Skeletal muscle satellite cell (primary cell): ENCODE measurements around the gene ZNF280D.
"Not testable (repeated sequence)": the region's sequence is repeated elsewhere in the genome, so short reads cannot be mapped to it uniquely, and the experiment has no call there.

Experiments
- H3K27me3 ChIP-seq: 2 replicates; pipeline ENCODE4 v1.7.0; 2013; ENCODE audit warnings: low read length; ENCODE audit not compliant: control insufficient read depth, insufficient read depth
- H3K36me3 ChIP-seq: 2 replicates; pipeline ENCODE4 v1.7.0; 2013; ENCODE audit warnings: mild to moderate bottlenecking, control low read depth, low read length; ENCODE audit not compliant: insufficient read depth
- H3K4me1 ChIP-seq: 2 replicates; pipeline ENCODE4 v1.7.0; 2013; ENCODE audit warnings: low read length; ENCODE audit not compliant: control insufficient read depth, insufficient read depth
- H3K4me2 ChIP-seq: 2 replicates; pipeline ENCODE4 v1.7.0; 2013; ENCODE audit warnings: mild to moderate bottlenecking, low read length
- H3K4me3 ChIP-seq: 2 replicates; pipeline ENCODE4 v1.7.0; 2013; ENCODE audit warnings: low read length
- H3K9ac ChIP-seq: 2 replicates; pipeline ENCODE4 v1.7.0; 2013; ENCODE audit warnings: mild to moderate bottlenecking, low read depth, low read length, moderate library complexity
- H3K9me3 ChIP-seq: replicated peaks from 2 replicates; pipeline ENCODE4 v1.7.0; 2013; ENCODE audit warnings: mild to moderate bottlenecking, control low read depth, low read length

The ZNF280D gene

DNA sequence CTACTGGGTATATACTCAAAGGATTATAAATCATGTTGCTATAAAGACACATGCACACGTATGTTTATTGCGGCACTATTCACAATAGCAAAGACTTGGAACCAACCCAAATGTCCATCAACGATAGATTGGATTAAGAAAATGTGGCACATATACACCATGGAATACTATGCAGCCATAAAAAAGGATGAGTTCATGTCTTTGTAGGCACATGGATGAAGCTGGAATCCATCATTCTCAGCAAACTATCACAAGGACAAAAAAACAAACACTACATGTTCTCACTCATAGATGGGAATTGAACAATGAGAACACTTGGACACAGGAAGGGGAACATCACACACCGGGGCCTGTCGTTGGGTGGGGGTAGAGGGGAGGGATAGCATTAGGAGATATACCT, 23.8 kb downstream of the ZNF280D start:
- not testable (repeated sequence) for H3K9ac ChIP-seq, H3K4me3 ChIP-seq, H3K36me3 ChIP-seq, H3K9me3 ChIP-seq, H3K4me1 ChIP-seq, H3K4me2 ChIP-seq, H3K27me3 ChIP-seq

DNA sequence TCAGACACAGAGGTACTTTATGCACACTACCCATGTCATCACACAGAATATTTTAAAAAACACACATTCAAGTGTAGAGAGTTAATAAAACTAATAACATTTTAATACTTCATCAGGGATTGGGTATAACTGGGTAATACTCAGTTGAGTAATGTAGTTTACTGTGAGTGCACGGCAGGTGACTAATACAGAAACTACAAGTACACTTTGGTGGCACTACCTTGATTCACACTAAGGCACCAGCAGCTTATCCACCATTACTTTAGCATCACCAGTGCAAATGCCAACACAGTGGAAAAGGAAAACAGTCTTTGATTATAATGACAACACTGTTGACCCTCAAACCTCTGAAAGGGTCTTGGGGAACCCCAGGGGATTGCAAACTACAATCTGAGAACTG, 33.6 kb downstream of the ZNF280D start:
- Histone ChIP-seq H3K4me3 (no peak overlapping the region), H3K9ac (no peak overlapping the region), H3K4me1 (no peaks in the 10 kb centered on the region), H3K27me3 (no peaks in the 10 kb centered on the region), H3K36me3 (peaks cover 36% of the 10 kb centered on the region), H3K9me3 (no peaks in the 10 kb centered on the region), H3K4me2 (no peak overlapping the region)

DNA sequence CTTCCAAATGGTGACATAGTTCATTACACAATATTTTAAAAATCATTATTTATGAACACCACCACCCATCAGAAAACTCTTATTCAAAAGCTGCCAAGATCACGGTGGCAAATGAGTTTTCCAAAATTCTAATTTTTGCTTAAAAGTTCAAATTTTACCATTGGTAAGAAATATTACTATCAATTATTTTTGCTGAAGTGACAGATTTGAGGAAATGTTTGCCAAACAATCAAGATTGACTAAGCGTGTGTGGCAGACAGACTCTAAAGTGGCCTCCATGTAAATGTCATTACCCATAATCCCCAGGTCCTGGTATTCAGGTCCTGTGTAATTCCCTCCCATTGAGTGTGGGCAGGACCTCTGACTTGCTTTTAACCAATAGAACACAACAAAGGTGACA, 35.0 kb downstream of the ZNF280D start:
- Histone ChIP-seq H3K27me3 (no peaks in the 10 kb centered on the region), H3K4me3 (no peak overlapping the region), H3K4me1 (no peaks in the 10 kb centered on the region), H3K36me3 (peaks cover 28% of the 10 kb centered on the region), H3K4me2 (no peak overlapping the region), H3K9ac (no peak overlapping the region), H3K9me3 (no peaks in the 10 kb centered on the region)

DNA sequence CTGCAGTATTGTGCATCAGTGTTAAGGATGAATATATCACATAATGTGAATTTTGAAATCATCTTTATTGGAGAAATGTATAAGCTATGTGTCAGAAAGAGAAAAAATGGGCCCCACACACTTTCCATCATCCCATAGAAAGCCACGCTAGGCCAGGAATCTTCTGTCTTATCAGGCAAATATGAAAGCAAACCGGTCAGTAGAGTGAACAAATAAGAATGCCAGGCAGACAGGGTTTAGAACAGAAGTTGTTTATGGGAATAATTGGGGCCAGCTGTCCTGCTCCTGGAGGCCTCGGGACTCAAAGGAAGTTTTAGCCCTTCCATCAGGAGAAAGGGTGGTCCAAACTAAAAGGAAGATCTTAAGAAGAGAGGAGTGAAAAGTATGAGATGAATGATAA, 39.5 kb downstream of the ZNF280D start:
- no peak overlapping the region for H3K4me3 ChIP-seq
- no peaks in the 10 kb centered on the region for H3K4me1 ChIP-seq
- no peak overlapping the region for H3K4me2 ChIP-seq
- no peak overlapping the region for H3K9ac ChIP-seq
- H3K27me3 ChIP-seq = no peaks in the 10 kb centered on the region
- no peaks in the 10 kb centered on the region for H3K9me3 ChIP-seq
- H3K36me3 ChIP-seq = peaks cover 6% of the 10 kb centered on the region

DNA sequence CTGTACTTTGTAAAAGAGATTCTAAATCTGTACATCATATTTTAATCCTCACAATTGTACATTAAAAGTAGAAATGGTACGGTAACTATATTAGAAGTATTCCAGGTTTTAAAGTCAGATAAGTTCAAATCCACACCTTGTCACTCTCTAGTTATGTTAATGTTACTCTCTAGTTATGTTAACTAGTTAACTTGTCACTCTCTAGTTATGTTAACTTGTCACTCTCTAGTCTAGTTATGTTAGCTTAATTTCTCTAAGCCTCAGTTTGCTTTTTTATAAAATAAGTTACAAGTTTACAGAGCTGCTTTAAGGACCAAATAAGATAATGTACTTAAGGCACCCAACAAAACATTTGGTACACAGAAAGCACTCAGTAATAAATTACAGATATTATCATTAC, 42.6 kb downstream of the ZNF280D start:
- Histone ChIP-seq H3K27me3 (no peaks in the 10 kb centered on the region), H3K9ac (no peak overlapping the region), H3K36me3 (no peaks in the 10 kb centered on the region), H3K4me3 (no peak overlapping the region), H3K4me1 (no peaks in the 10 kb centered on the region), H3K4me2 (no peak overlapping the region), H3K9me3 (no peaks in the 10 kb centered on the region)

DNA sequence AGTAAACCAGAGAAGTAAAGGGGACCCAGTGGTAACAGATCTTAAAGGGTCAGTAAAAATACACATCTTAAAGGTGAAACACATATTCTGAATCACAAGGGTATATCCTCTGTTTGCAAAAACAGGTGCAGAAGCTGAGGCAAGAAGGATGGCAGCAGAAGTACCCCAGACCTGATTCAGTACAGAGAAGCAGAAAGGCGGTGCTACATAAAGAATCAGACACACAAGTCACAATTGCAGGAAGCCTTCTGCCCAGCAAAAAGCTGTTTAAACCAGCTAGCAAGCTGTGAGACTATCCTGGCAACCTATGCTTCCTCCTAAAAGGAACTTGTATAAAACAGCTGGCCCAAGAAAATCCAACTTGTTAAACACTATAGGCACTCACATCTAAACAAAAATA, 49.4 kb downstream of the ZNF280D start:
- Histone ChIP-seq H3K9me3 (no peaks in the 10 kb centered on the region), H3K9ac (no peak overlapping the region), H3K4me3 (no peak overlapping the region), H3K4me1 (no peaks in the 10 kb centered on the region), H3K27me3 (no peaks in the 10 kb centered on the region), H3K4me2 (no peak overlapping the region), H3K36me3 (no peaks in the 10 kb centered on the region)

DNA sequence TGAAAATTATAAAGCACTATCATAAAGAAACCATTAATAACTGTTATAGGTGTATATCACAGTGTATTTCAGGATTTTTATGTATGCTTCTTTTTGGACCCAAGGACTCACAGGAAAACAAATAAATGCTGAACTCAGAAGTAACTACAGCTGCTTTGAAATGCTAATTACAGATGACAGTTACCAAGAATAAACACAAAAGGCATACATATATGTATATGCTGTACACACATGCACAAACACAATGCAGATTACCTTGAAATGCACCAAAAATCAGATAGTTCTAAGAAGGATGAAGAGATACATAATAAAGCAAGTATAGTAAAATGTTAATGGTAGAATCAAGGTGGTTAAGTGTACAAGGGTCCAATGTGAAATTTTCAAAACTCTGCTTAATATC, 52.2 kb downstream of the ZNF280D start:
- Histone ChIP-seq H3K4me1 (no peaks in the 10 kb centered on the region), H3K4me2 (no peak overlapping the region), H3K4me3 (no peak overlapping the region), H3K27me3 (no peaks in the 10 kb centered on the region), H3K9me3 (no peaks in the 10 kb centered on the region), H3K36me3 (peaks cover 13% of the 10 kb centered on the region), H3K9ac (no peak overlapping the region)

DNA sequence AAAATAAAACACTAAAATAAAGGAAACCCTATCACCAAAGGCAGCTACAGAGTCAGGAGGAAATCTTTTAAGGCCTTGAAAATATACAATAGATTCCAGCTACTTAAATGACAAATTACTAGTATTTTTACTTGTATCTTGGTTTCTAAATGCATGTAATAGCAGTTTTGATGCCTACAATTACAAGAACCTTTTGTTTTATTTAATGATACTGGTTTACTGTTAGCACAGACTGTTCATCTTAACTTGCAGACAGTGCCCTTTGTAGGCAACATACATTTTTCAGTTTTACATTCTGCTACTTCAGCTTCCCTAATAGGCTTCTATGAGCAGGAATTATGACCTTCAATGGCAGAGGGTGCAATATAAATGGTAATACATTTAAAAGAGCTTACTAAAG, 54.1 kb downstream of the ZNF280D start:
- Histone ChIP-seq H3K9me3 (no peaks in the 10 kb centered on the region), H3K27me3 (no peaks in the 10 kb centered on the region), H3K4me2 (no peak overlapping the region), H3K4me1 (no peaks in the 10 kb centered on the region), H3K9ac (no peak overlapping the region), H3K36me3 (peaks cover 28% of the 10 kb centered on the region), H3K4me3 (no peak overlapping the region)

DNA sequence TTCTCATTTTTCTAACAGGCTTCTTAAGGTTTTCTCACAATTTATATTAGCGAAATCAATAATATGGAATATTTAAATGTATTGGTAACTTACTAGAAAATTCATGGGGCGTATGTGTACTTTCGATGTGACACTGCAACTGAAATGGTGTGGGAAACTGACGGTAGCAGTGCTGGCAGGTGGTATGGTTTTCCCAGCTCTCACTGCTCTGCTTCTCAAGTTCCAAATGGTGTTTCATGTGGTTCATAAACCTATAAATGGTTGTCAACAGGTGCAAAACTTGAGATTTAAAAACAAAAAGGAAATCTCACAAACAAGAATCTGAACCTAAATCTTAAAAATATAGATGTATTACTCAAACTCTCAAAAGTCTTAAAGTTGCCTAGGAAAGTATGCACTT, 54.7 kb downstream of the ZNF280D start:
- H3K4me2 ChIP-seq = no peak overlapping the region
- H3K4me1 ChIP-seq = no peaks in the 10 kb centered on the region

DNA sequence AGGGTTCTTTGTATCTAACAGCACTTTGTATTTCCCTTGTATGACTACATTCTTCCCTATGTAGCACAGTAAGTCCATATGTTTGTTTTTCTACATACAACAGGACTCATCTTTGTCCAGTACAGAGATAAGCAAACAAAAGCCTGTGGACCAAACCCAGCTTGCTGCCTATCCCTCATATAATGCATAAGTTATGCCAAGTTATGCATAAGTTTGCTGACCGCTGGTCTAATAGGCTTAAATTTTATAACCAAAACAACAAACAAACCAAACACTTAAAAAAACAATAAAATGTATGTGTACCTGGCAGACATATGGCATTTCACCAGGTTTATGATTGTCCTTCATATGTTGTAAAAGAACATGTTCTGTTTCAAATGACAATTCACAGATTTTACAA, 56.0 kb downstream of the ZNF280D start:
- H3K9me3 ChIP-seq = no peaks in the 10 kb centered on the region
- no peaks in the 10 kb centered on the region for H3K4me1 ChIP-seq
- H3K27me3 ChIP-seq = no peaks in the 10 kb centered on the region
- H3K4me2 ChIP-seq = no peak overlapping the region
- H3K9ac ChIP-seq = no peak overlapping the region
- no peak overlapping the region for H3K4me3 ChIP-seq
- H3K36me3 ChIP-seq = peaks cover 38% of the 10 kb centered on the region

More for the DNA sequence above, 54.7 kb downstream of the ZNF280D start:
- H3K36me3 ChIP-seq = peaks cover 32% of the 10 kb centered on the region
- H3K27me3 ChIP-seq = no peaks in the 10 kb centered on the region
- no peak overlapping the region for H3K9ac ChIP-seq
- H3K4me3 ChIP-seq = no peak overlapping the region
- no peaks in the 10 kb centered on the region for H3K9me3 ChIP-seq

DNA sequence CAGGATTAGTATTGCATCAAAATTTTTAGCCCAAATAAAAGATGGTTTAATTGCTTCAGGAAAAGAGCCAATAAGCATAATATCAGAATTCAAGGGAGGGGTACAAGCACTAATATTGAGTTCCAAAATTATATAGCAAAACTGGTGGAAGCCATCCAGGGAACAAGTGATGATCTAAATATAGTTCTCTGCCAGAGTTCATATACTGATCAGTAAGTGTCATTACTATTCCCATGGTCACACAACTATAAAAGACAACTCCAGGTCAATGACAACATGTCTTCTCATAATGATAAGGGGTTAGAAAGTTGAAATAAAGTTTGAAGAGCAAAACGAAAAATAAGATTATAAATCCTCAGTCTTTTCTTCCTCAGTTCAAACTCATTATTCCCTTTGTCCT, 57.4 kb downstream of the ZNF280D start:
- H3K9ac ChIP-seq = no peak overlapping the region
- peaks cover 38% of the 10 kb centered on the region for H3K36me3 ChIP-seq
- H3K4me3 ChIP-seq = no peak overlapping the region
- H3K4me2 ChIP-seq = no peak overlapping the region
- H3K4me1 ChIP-seq = no peaks in the 10 kb centered on the region
- no peaks in the 10 kb centered on the region for H3K9me3 ChIP-seq
- H3K27me3 ChIP-seq = no peaks in the 10 kb centered on the region

DNA sequence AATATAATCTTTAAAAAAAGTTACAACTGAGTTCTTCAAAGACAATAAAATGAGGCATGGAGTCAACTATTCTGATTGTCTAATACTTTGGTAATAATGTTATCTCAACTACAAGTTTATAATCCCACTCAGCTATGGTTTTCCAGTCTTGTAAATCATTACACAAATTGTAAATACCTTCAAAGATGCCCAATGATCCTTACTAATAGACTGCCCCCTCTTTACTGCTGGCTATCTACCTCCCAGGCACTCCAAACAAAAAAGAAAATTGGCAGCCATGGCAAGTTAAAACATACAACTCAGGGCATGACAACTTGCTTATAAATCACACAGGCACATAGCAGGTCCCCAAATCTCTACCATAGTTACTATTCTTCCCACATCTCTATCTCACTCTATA, 58.5 kb downstream of the ZNF280D start:
- no peak overlapping the region for H3K4me3 ChIP-seq
- peaks cover 38% of the 10 kb centered on the region for H3K36me3 ChIP-seq
- H3K27me3 ChIP-seq = no peaks in the 10 kb centered on the region
- no peaks in the 10 kb centered on the region for H3K4me1 ChIP-seq
- H3K9me3 ChIP-seq = no peaks in the 10 kb centered on the region
- no peak overlapping the region for H3K9ac ChIP-seq
- no peak overlapping the region for H3K4me2 ChIP-seq
